ENCODE data around the gene LHFPL6. TPM values are rescaled to one million over a fixed set of nuclear protein-coding genes. Genes with fewer than 3 reads are reported as not detected.

The LHFPL6 gene
- total and polyA plus RNA-seq, 10 donors, result 6.9 to 49.0 (median 30.5) TPM

DNA sequence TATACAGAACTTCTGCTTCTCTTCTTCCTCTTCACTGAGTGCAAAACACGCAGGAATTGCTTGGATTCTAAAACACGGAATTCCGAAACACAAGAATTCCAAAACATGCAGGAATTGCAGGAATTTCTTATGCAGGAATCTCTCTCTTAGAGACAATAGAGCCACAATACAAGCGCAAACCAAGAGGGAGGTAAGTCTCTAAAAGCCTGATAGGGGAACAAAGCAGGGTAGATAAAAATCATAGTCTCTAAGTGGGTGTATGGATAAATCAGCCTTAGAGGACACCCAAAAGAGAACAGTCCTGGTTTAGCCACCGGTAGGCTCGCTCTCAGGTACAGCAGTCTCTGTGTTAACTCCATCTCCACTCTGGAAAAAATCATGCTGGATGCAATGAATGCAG, 112.9 kb downstream of the LHFPL6 start:
- no peak for DNase-seq
- TF ChIP-seq, protein P1, sequence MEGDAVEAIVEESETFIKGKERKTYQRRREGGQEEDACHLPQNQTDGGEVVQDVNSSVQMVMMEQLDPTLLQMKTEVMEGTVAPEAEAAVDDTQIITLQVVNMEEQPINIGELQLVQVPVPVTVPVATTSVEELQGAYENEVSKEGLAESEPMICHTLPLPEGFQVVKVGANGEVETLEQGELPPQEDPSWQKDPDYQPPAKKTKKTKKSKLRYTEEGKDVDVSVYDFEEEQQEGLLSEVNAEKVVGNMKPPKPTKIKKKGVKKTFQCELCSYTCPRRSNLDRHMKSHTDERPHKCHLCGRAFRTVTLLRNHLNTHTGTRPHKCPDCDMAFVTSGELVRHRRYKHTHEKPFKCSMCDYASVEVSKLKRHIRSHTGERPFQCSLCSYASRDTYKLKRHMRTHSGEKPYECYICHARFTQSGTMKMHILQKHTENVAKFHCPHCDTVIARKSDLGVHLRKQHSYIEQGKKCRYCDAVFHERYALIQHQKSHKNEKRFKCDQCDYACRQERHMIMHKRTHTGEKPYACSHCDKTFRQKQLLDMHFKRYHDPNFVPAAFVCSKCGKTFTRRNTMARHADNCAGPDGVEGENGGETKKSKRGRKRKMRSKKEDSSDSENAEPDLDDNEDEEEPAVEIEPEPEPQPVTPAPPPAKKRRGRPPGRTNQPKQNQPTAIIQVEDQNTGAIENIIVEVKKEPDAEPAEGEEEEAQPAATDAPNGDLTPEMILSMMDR (IDR thresholded peaks at IDR 0.05 in 8 of 11, conservative IDR thresholded peaks at IDR 0.05 in 3 of 11), result no peak
- TF ChIP-seq POLR2A (IDR thresholded peaks at IDR 0.05), result no peak
- TF ChIP-seq POLR2AphosphoS5 (IDR thresholded peaks at IDR 0.05), result no peak
- 55 to 75% (median 72%) methylated on average over 6 of the region's 6 CpGs for WGBS, 5 donors
- H3K27ac ChIP-seq, result no peak overlapping the region
- no peaks in the 10 kb centered on the region for H3K36me3 ChIP-seq
- no peaks in the 10 kb centered on the region for H3K27me3 ChIP-seq (replicated peaks in 1 of 7)
- intact Hi-C loops (cut with DNase I; ENCODE audit: low total_unique reads), result no loop called here
- no peaks in the 10 kb centered on the region for H3K9me3 ChIP-seq
- no peaks in the 10 kb centered on the region for H3K4me1 ChIP-seq
- H3K4me3 ChIP-seq, result no peak overlapping the region

DNA sequence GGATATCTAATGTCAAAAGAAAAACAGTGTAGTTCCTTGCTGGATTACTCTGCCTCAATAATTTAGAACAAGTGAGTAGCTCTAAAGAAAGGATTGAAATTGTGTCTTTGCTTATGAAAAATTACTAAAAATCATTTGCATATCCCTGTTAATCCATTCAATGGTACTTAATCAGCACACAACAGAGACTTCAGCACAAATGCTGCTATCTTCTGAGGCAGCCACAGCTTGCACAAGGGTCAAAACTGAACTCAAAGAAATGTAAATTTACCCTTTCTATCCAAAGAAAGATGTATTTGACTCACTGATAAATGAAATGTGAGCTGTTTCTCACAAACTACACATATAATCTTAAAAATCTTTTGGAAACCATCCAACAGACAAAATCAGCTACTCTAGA, 116.2 kb downstream of the LHFPL6 start:
- H3K9me3 ChIP-seq, result no peaks in the 10 kb centered on the region
- no peak for TF ChIP-seq POLR2AphosphoS5 (IDR thresholded peaks at IDR 0.05)
- TF ChIP-seq POLR2A (IDR thresholded peaks at IDR 0.05), result no peak
- TF ChIP-seq, protein P1 (IDR thresholded peaks at IDR 0.05 in 8 of 11, conservative IDR thresholded peaks at IDR 0.05 in 3 of 11), result no peak
- no peak overlapping the region for H3K4me3 ChIP-seq
- no peaks in the 10 kb centered on the region for H3K4me1 ChIP-seq
- H3K27ac ChIP-seq, result no peak overlapping the region
- intact Hi-C loops (cut with DNase I; ENCODE audit: low total_unique reads), result no loop called here
- no peak for DNase-seq
- H3K36me3 ChIP-seq, result no peaks in the 10 kb centered on the region
- H3K27me3 ChIP-seq (replicated peaks in 1 of 7), result no peaks in the 10 kb centered on the region

DNA sequence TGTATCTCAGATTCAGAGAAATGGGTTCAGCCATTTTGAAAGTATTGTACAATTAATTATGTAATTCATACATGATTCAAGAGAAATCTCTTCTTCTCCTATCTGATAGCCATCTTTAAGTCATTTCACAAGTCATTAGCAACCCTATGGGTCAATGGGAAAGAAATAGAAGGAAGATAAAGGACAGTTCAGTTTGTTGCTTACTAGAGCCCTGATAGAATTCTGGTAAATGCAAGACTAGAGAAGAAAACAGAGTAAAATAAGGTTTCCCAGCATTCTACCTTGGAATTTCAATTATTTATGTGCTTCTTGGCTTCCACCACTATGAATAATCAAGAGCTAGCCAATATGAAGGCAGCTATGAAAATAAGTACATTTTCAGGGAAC, 117.7 kb downstream of the LHFPL6 start:
- no peak for DNase-seq
- H3K9me3 ChIP-seq, result no peaks in the 10 kb centered on the region
- intact Hi-C loops (cut with DNase I; ENCODE audit: low total_unique reads), result no loop called here
- TF ChIP-seq POLR2AphosphoS5 (IDR thresholded peaks at IDR 0.05) (no peak), POLR2A (IDR thresholded peaks at IDR 0.05) (no peak)
- TF ChIP-seq, protein P1 (IDR thresholded peaks at IDR 0.05 in 8 of 11, conservative IDR thresholded peaks at IDR 0.05 in 3 of 11), result no peak
- no peaks in the 10 kb centered on the region for H3K27me3 ChIP-seq (replicated peaks in 1 of 7)
- H3K27ac ChIP-seq, result no peak overlapping the region
- H3K4me1 ChIP-seq, result no peaks in the 10 kb centered on the region
- H3K36me3 ChIP-seq, result no peaks in the 10 kb centered on the region
- no peak overlapping the region for H3K4me3 ChIP-seq

DNA sequence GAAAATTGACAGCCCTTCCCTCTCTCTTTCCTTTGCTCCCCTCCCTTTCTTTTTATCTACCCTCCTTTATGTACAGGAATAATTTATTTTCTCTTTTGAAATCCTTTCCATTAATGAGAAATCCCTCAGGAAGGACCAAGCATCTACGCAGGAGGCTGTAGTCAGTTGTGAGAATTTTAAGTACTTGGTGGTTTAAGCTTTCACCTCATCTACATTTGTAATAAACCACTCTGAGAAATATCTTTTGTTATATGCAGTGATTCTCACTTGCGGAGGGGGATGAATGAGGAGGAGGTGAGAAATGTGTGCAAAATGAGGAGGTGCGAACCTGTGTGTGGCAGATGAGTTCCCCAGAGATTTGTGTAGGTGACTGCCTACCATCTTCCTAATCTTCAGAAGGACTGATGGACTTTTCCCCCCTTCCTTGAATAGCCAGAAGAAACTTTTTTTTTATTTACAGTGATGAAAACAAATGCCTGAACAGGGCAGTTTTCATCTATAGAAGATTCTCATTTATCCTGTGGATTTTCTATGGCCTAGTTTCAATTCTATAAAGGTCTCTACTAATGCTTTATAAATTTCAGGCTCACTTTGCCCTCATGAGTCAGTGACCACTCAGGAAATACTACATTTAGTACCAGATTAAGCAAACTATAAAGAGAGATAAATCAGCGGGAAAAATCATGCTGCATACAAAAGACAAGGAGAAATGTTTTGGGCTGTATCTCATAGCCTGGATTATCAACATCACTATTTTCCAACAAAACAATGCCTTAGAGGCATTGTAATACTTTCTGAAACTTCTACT, 118.3 kb downstream of the LHFPL6 start:
- Histone ChIP-seq H3K9me3 (no peaks in the 10 kb centered on the region), H3K27me3 (replicated peaks in 1 of 7) (no peaks in the 10 kb centered on the region), H3K36me3 (no peaks in the 10 kb centered on the region), H3K4me3 (no peak overlapping the region), H3K27ac (no peak overlapping the region), H3K4me1 (no peaks in the 10 kb centered on the region)
- no peak for TF ChIP-seq POLR2AphosphoS5 (IDR thresholded peaks at IDR 0.05)
- TF ChIP-seq POLR2A (IDR thresholded peaks at IDR 0.05), result no peak
- TF ChIP-seq, protein P1 (IDR thresholded peaks at IDR 0.05 in 8 of 11, conservative IDR thresholded peaks at IDR 0.05 in 3 of 11), result no peak
- intact Hi-C loops (cut with DNase I; ENCODE audit: low total_unique reads), result no loop called here
- DNase-seq, result no peak
- WGBS, 5 donors, result 86 to 91% (median 88%) methylated on average over 4 of the region's 4 CpGs
